Hypothalamus (tissue), 51 donors: Measurements from ENCODE around the gene CDCA4.

Source experiments
- DNase-seq, 51 donors: peaks; one replicate each; lab custom pipeline; 2025; lab: John Stamatoyannopoulos, UW

Gene CDCA4

DNA sequence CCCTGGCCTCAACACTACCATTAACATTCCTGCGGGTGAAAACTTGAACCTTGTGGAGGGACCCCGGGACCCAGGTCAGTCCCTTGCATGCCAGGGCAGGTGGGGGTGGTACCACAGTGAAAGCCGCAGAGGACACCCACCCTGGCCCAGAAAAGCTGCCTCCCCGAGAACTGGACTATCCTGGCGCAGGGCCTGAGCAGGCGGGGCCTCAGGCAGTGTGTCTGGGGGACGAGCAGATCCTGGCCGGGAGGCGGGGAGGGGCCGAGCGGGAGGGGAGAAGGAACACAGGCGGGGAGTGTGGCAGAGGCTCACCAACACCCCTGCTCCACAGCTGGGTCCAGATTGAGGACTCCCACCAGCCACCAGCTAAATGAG lies 52.7 kb downstream of the CDCA4 start:
- DNase-seq = peak in 2 of 51 donors; percentile 20 to 24

DNA sequence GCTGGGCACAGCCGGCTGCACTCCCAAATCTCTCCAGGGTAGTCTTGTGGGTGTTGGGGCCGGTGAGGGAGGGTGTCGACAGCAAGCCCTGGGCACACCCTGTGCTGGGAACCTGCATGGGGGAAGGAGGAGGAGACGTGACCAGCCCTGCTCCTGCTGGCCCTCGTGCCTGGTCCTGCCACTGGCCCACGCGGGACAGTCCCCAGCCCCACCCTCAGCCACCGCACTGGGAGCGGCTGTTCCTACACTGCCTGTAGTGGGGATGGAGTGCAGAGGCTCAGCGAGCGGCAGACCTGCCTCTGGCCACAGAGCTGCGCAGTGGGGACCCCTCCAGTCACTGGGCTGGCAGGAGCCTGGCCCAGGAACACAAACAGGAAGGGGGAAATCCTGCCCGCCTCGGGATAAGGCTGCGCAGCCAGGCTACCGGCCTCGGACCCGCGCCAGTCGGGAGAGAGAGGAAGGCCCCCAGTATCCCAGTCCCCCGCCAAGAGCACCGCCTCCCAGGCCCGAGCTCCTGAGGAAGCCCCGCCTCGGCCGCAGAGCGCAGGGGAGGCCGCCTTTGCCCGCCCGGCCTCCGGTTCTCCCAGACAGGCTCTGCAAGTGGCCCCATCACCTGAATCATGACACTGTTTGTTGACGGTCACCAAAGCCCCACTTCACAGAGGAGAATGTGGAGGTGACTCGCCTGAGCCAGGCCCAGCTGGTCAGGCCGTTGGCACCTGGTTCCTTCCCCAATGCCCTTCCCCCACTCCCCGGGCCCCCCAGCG lies 53.3 kb downstream of the CDCA4 start:
- DNase-seq = peak in 1 of 51 donors; percentile 9

DNA sequence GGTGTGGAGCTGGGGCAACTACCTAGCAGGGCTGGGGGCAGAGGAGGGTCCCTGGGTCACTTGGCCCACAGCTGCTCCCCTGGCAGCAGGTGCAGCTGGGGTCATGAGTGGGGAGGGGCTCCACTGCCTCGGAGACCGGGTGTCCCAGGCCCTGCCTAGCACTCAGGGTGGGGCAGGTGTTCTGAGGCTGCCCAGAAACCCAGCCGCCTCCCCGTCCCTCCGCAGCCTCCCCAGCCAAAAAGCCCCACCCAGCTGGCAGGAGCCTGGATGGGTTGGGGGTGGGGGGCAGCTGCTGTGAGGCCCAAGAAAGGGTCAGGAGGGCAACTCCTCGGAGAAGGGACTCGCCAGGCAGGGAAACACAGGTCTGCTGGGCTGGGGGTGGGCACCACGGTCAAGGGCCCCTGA lies 53.9 kb downstream of the CDCA4 start:
- DNase-seq = no peak

DNA sequence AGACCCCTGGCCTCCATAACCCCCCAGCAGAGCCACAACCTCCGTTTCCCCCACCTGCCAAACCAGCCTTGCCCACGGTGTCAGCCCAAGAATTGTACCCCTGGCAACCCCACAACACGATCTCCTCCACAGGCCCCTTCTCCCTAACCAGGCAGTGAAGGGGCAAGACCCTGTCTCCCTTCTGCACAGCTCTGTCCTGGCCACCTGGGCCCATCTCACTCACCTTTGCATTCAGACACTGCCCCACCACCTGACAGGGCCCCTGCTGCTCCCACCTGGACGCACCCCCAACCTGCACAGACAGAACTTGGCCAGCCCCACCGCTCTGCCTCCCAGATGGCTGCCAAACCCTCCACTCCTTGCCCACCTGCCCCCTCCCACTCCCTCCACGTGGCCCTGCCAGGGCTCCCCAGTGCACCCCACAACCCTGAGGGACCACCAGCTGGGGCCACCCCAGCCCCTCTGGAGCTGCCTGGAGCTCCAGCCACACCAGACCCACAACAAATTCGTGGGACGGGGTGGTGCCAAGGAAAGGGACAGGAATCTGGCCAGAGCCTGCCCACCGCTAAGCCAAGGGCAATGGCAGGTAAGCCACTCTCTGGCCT lies 54.5 kb downstream of the CDCA4 start:
- DNase-seq = no peak

DNA sequence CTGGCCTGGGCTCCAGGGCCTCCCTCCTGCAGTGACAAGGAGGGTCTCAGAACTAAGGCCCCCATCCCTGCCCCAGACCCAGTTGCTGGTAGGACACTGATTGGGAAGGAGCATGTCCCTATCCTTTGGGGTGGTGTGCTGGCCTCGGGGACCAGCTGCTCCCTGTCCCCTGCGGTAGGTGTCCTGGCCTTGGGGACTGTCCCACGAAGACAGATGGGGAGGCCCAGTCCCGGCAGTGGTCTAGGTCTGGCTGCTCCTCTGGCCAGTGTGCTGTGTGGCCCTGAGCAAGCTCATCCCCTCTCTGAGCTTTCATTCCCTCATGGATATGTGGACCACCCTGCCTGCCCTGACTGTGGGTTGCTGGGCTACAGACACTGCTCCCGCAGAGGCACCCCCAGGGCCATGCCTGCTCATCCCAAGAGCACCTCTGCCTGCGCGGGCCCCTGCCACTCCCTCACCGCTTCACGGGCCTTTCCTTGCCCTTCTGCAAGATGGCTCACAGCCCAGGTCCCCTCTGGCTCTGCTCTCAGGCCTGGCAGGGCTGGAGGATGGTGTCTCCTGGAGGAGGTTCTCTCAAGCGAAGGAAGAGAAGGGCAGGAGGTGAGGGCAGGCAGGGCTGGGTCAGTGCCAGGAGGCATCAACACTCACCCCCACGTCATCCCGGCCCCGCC lies 55.2 kb downstream of the CDCA4 start:
- DNase-seq = no peak

DNA sequence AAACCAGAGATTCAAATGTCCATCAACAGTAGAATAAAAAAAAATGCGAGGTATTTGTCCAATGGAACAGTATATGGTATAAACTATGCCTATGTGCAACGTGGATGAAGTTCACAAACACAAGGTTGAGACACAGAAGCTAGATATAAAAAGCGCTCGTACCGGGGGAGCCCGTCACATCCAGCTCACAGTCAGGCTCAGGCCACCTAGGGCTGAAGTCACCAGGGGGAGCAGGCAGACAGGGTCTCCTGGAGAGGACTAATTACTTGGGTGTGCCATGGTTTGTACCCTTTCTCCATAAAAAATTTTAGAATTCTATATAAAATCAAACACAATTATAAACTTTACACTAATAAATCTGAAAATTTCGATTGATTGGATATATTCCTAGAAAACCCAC lies 56.3 kb downstream of the CDCA4 start:
- no peak for DNase-seq
